HepG2 (cell line): ENCODE results near the gene COASY.
A peak's percentile ranks its signal among the peaks of the same experiment; 100 is the strongest.

Experiments used
- CHD2 ChIP-seq: IDR thresholded peaks from 2 replicates; pipeline ENCODE4 v1.6.1; 2011; ENCODE audit warnings: low read depth, low read length, improper control_type of control experiment
- CTCF ChIP-seq: sonication (generic); formaldehyde crosslinking; IDR thresholded peaks from 2 replicates; pipeline ENCODE4 v1.5.0; 2020; ENCODE audit warnings: mild to moderate bottlenecking, missing genetic modification reagents, moderate library complexity
- FOSL2 ChIP-seq: sonication (generic); formaldehyde crosslinking; IDR thresholded peaks from 2 replicates; pipeline ENCODE4 v1.4.0; 2020; ENCODE audit warnings: missing genetic modification reagents
- FOXM1 ChIP-seq: sonication (generic); formaldehyde crosslinking; IDR thresholded peaks from 2 replicates; pipeline ENCODE4 v1.5.0; 2020; ENCODE audit warnings: missing genetic modification reagents
- HDAC2 ChIP-seq: sonication (generic); formaldehyde crosslinking; IDR thresholded peaks from 2 replicates; pipeline ENCODE4 v1.4.0; 2020; ENCODE audit warnings: missing genetic modification reagents
- MEIS1 ChIP-seq: sonication (generic); formaldehyde crosslinking; IDR thresholded peaks from 2 replicates; pipeline ENCODE4 v1.9.0; 2021; ENCODE audit warnings: mild to moderate bottlenecking, missing genetic modification reagents, moderate library complexity, borderline replicate concordance
- MTA3 ChIP-seq: sonication (generic); formaldehyde crosslinking; IDR thresholded peaks from 2 replicates; pipeline ENCODE4 v1.4.0; 2020; ENCODE audit warnings: missing genetic modification reagents
- ZNF230 ChIP-seq: sonication (generic); formaldehyde crosslinking; IDR thresholded peaks from 2 replicates; pipeline ENCODE4 v1.4.0; 2020; ENCODE audit warnings: mild to moderate bottlenecking, missing genetic modification reagents
- ZNF530 ChIP-seq: sonication (generic); formaldehyde crosslinking; IDR thresholded peaks from 2 replicates; pipeline ENCODE4 v1.5.0; 2020; ENCODE audit warnings: low read depth, mild to moderate bottlenecking, missing genetic modification reagents
- ZSCAN21 ChIP-seq: sonication (generic); formaldehyde crosslinking; IDR thresholded peaks from 2 replicates; pipeline ENCODE4 v1.8.0; 2022; ENCODE audit warnings: mild to moderate bottlenecking, missing genetic modification reagents, moderate library complexity, borderline replicate concordance
- TF ChIP-seq, protein P1 (sequence below): sonication (generic); formaldehyde crosslinking; IDR thresholded peaks from 2 replicates; pipeline ENCODE4 v1.4.0; 2020; ENCODE audit warnings: low read depth, missing genetic modification reagents
- TF ChIP-seq, protein P2 (sequence below), 2 experiments: sonication (generic) in 1 of 2; formaldehyde crosslinking in 1 of 2; IDR thresholded peaks; 2 replicates each; pipeline versions ENCODE4 v1.5.1 to v1.6.1; 2011 to 2020; ENCODE audit warnings: borderline replicate concordance in 1 of 2, low read depth in 1 of 2, low read length in 1 of 2, mild to moderate bottlenecking in 1 of 2, missing genetic modification reagents in 1 of 2, moderate library complexity in 1 of 2

DNA sequence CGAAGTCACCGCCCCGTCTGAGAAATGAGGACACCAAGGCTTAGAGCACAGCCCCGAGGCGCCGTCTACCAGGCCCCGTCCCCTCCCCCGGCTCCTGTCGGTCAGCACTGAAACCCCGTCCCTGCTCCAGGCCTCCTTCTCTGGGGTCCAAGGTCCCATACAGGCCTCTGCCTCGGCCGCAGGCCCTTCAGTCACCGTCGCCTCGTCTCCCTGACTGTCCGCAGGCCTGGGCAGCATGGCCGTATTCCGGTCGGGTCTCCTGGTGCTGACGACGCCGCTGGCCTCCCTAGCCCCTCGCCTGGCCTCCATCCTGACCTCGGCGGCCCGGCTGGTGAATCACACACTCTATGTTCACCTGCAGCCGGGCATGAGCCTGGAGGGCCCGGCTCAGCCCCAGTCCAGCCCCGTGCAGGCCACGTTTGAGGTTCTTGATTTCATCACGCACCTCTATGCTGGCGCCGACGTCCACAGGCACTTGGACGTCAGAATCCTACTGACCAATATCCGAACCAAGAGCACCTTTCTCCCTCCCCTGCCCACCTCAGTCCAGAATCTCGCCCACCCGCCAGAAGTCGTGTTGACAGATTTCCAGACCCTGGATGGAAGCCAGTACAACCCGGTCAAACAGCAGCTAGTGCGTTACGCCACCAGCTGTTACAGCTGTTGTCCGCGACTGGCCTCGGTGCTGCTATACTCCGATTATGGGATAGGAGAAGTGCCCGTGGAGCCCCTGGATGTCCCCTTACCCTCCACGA is 617 bp downstream of the COASY start:
- no peak for TF ChIP-seq CTCF (CRISPR knock-in tag)
- TF ChIP-seq ZSCAN21 (CRISPR knock-in tag): no peak; the same call in 1 of the 2 replicates
- no peak for TF ChIP-seq HDAC2 (CRISPR knock-in tag)
- TF ChIP-seq ZNF530 (CRISPR knock-in tag): no peak
- peak; percentile 3; the same call in 1 of the 2 replicates for TF ChIP-seq FOSL2 (CRISPR knock-in tag)
- TF ChIP-seq MEIS1 (CRISPR knock-in tag): peak; percentile 68
- TF ChIP-seq ZNF230 (CRISPR knock-in tag): peak; percentile 84
- no peak for TF ChIP-seq CHD2
- TF ChIP-seq MTA3 (CRISPR knock-in tag): no peak
- TF ChIP-seq FOXM1: no peak
- TF ChIP-seq, protein P1, sequence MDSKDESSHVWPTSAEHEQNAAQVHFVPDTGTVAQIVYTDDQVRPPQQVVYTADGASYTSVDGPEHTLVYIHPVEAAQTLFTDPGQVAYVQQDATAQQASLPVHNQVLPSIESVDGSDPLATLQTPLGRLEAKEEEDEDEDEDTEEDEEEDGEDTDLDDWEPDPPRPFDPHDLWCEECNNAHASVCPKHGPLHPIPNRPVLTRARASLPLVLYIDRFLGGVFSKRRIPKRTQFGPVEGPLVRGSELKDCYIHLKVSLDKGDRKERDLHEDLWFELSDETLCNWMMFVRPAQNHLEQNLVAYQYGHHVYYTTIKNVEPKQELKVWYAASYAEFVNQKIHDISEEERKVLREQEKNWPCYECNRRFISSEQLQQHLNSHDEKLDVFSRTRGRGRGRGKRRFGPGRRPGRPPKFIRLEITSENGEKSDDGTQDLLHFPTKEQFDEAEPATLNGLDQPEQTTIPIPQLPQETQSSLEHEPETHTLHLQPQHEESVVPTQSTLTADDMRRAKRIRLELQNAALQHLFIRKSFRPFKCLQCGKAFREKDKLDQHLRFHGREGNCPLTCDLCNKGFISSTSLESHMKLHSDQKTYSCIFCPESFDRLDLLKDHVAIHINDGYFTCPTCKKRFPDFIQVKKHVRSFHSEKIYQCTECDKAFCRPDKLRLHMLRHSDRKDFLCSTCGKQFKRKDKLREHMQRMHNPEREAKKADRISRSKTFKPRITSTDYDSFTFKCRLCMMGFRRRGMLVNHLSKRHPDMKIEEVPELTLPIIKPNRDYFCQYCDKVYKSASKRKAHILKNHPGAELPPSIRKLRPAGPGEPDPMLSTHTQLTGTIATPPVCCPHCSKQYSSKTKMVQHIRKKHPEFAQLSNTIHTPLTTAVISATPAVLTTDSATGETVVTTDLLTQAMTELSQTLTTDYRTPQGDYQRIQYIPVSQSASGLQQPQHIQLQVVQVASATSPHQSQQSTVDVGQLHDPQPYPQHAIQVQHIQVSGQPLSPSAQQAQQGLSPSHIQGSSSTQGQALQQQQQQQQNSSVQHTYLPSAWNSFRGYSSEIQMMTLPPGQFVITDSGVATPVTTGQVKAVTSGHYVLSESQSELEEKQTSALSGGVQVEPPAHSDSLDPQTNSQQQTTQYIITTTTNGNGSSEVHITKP (CRISPR knock-in tag): no peak
- TF ChIP-seq, protein P2, sequence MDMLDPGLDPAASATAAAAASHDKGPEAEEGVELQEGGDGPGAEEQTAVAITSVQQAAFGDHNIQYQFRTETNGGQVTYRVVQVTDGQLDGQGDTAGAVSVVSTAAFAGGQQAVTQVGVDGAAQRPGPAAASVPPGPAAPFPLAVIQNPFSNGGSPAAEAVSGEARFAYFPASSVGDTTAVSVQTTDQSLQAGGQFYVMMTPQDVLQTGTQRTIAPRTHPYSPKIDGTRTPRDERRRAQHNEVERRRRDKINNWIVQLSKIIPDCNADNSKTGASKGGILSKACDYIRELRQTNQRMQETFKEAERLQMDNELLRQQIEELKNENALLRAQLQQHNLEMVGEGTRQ (IDR thresholded peaks at IDR 0.05; ENCODE audit: low read depth, low read length): no peak
- TF ChIP-seq, protein P2 (CRISPR knock-in tag; IDR thresholded peaks at IDR 0.05; ENCODE audit: borderline replicate concordance): no peak
